SJSA1 (cell line): ENCODE results near the gene SLC44A1. TPM values are rescaled to one million over a fixed set of nuclear protein-coding genes. Genes with fewer than 3 reads are reported as not detected.
"Not testable (repeated sequence)": the region's sequence is repeated elsewhere in the genome, so short reads cannot be mapped to it uniquely, and the experiment has no call there.

Experiments
- DNase-seq, 2 experiments: peaks; one replicate each; pipeline ENCODE4 v3.0.0-alpha.2; 2015 to 2020; ENCODE audit warnings: low spot score in 2 of 2, low read depth in 1 of 2
- H3K27ac ChIP-seq: fragments of 250-450 bp; sonication (Bioruptor Pico); 2 replicates; pipeline ENCODE4 v1.5.1; 2020; ENCODE audit warnings: mild to moderate bottlenecking, moderate library complexity
- H3K27me3 ChIP-seq: fragments of 250-450 bp; sonication (Bioruptor Pico); replicated peaks from 2 replicates; pipeline ENCODE4 v1.5.1; 2020; ENCODE audit warnings: mild to moderate bottlenecking, moderate library complexity
- H3K36me3 ChIP-seq: fragments of 250-450 bp; sonication (Bioruptor Pico); 2 replicates; pipeline ENCODE4 v1.5.1; 2020; ENCODE audit warnings: mild to moderate bottlenecking
- H3K4me1 ChIP-seq: fragments of 250-450 bp; sonication (Bioruptor Pico); replicated peaks from 2 replicates; pipeline ENCODE4 v1.6.1; 2021; ENCODE audit warnings: mild to moderate bottlenecking
- H3K4me3 ChIP-seq: fragments of 250-450 bp; sonication (Bioruptor Pico); 2 replicates; pipeline ENCODE4 v1.5.1; 2020; ENCODE audit warnings: mild to moderate bottlenecking
- H3K9me3 ChIP-seq: fragments of 250-450 bp; sonication (Bioruptor Pico); replicated peaks from 2 replicates; pipeline ENCODE4 v1.5.1; 2020; ENCODE audit warnings: mild to moderate bottlenecking
- total RNA-seq: library from RNA; depleted of rRNA; stranded (reverse); fragments of >200 nt; shearing (Covaris generic); gene quantifications from 2 replicates; pipeline ENCODE4 v1.2.3, GENCODE V29; 2014

The SLC44A1 gene
- total RNA-seq, 1 experiment from 2014 or later = 59.1 TPM

DNA sequence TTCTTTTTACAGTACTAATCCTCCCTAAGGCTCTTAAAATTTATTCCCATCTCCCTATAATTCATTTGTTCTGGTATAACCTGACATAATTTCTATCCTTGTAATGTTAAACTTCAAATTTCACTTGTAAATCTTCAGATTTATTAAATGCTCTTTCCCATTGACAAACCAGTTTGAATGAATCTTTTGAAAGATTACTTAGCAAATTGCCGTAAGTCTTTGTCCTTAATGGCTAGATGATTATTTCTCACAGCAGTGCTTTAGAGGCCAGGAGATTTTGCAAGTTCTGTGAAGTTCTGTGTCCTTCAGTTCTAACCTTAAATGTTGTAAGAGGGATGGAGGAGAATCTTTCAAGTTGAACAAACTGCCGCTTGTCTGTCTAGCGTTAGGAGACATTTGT, 4.2 kb downstream of the SLC44A1 start:
- no peak for DNase-seq
- Histone ChIP-seq H3K4me3 (no peak overlapping the region), H3K9me3 (no peaks in the 10 kb centered on the region), H3K4me1 (peaks cover 10% of the 10 kb centered on the region), H3K27me3 (no peaks in the 10 kb centered on the region), H3K27ac (no peak overlapping the region), H3K36me3 (no peaks in the 10 kb centered on the region; the same call in 1 of the 2 replicates)

DNA sequence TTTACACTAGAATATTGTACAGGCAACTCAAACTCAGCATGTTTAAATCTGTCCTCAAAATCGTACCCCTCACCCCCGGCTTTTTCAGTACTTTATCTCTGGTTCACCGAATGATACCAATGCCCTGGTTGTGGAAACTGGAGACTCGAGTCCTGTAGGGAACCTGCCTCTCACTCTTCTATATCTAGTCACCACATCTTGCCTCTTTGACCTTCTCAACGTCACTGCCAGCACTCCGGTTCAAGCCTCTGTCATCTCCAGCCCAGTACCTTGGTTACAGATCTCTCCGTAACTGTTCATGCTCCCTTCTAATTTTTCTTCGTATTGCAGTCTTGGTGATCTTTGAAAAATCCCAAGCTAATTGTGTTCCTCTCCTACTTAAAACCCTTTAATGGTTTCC, 6.7 kb downstream of the SLC44A1 start:
- DNase-seq = no peak
- H3K4me1 ChIP-seq = peaks cover 8% of the 10 kb centered on the region
- H3K9me3 ChIP-seq = no peaks in the 10 kb centered on the region
- no peaks in the 10 kb centered on the region for H3K36me3 ChIP-seq
- no peak overlapping the region for H3K4me3 ChIP-seq
- no peaks in the 10 kb centered on the region for H3K27me3 ChIP-seq
- H3K27ac ChIP-seq = no peak overlapping the region

DNA sequence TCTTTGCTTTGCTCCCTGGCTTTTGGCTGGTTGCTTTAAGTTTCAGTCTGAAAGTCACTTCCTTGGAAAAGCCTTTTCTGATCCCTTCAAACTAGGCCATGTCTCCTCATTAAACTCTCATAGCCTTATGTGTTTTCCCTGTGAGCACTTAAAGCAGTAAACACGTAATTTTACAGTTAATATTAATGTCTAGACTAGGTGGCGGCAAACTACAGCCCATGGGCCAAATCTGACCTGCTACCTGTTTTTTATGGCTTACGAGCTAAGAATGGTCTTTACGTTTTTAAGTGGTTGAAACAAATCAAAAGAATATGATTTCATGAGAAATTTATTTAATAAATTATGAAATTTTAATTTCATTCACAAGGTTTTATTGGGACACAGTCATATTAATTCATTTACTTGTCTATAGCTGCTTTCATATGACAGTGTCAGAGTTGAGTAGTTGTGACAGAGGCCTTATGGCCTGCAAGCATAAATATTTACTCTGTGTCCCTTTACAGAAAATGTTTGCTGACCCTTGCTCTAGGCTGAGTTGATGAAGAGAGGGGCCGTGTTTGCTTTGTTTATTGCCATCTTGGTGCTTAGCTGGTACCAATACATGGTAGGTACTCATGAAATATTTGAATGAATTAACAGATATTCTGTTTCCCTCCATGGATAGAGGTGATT, 7.4 kb downstream of the SLC44A1 start:
- Histone ChIP-seq H3K27me3 (no peaks in the 10 kb centered on the region), H3K4me3 (no peak overlapping the region), H3K9me3 (no peaks in the 10 kb centered on the region), H3K27ac (no peak overlapping the region), H3K36me3 (no peaks in the 10 kb centered on the region), H3K4me1 (peaks cover 12% of the 10 kb centered on the region)
- no peak for DNase-seq

DNA sequence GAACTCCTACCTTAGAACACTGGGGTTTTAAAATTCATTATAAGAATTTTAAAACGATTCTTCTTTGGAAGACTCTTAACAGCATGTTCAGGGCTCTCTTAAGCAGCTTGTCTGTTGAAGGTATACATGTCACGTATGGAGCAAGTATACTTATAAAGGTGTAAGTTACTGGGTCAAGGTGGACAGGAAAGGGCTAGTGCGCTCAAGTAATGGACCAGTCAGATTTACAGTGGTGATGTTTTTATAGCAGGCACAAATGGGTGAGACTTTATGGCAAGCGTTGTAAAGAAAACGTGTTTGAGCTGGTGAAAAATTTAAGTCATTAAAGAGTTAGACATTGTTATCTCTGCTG, 7.9 kb downstream of the SLC44A1 start:
- no peak overlapping the region for H3K27ac ChIP-seq
- no peaks in the 10 kb centered on the region for H3K36me3 ChIP-seq
- H3K27me3 ChIP-seq = no peaks in the 10 kb centered on the region
- no peak for DNase-seq
- H3K9me3 ChIP-seq = no peaks in the 10 kb centered on the region
- H3K4me1 ChIP-seq = peaks cover 18% of the 10 kb centered on the region
- no peak overlapping the region for H3K4me3 ChIP-seq

DNA sequence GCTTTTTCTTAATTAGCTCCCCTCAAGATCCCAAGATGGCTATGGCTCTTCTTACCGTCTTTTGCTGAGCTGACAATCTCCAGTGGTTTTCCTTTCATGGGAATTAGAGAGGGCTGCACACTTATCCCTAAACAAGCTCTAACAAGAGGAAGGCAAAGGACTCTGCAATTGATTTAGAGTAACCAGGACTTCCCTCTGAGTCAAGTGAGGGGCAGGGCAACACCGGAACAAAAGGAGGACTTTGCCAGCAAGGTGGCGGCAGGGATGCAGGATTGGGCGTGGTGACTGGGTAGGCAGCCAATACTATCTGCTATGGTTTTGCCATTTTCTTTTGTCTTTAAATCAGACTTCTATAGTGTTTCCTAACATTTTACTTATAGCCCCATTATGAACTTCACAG, 9.8 kb downstream of the SLC44A1 start:
- DNase-seq = no peak
- Histone ChIP-seq H3K4me3 (no peak overlapping the region), H3K27ac (no peak overlapping the region), H3K9me3 (no peaks in the 10 kb centered on the region), H3K27me3 (no peaks in the 10 kb centered on the region), H3K4me1 (peaks cover 36% of the 10 kb centered on the region), H3K36me3 (no peaks in the 10 kb centered on the region)

DNA sequence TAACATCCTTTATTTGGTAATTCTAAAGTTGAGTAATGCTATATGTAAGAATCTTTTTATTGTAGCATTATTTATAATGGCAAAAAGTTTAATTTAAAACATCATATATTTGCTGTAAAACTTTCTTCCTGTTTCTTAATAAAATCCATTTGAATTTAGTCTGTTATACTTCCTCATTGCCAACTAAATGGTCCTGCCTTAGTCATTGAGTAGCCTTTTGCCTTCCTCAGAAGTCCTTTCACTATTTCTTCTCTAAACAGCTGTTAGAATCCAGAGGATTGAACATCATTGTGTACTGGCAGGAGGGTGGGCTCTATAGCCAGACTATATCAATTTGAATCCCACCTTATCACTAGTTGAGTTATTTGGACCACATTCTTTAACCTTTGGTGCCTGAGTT, 11.0 kb downstream of the SLC44A1 start:
- Histone ChIP-seq H3K36me3 (no peaks in the 10 kb centered on the region), H3K4me1 (peaks cover 44% of the 10 kb centered on the region), H3K4me3 (no peak overlapping the region), H3K27ac (no peak overlapping the region), H3K9me3 (no peaks in the 10 kb centered on the region), H3K27me3 (no peaks in the 10 kb centered on the region)
- no peak for DNase-seq

DNA sequence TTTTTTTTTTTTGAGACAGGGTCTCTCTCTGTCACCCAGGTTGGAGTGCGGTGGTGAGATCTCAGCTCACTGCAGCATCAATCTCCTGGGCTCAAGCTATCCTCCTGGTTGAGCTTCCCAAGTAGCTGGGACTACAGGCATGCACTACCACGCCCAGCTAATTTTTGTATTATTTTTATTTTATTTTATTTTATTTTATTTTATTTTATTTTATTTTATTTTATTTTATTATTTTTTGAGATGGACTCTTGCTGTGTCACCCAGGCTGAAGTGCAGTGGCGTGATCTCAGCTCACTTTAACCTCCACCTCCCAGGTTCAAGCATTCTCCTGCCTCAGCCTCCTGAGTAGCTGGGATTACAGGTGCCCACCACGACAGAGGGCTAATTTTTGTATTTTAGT, 12.1 kb downstream of the SLC44A1 start:
- H3K4me1 ChIP-seq = peaks cover 44% of the 10 kb centered on the region
- not testable (repeated sequence) for H3K27ac ChIP-seq, H3K36me3 ChIP-seq, H3K9me3 ChIP-seq, H3K4me3 ChIP-seq, H3K27me3 ChIP-seq, DNase-seq

DNA sequence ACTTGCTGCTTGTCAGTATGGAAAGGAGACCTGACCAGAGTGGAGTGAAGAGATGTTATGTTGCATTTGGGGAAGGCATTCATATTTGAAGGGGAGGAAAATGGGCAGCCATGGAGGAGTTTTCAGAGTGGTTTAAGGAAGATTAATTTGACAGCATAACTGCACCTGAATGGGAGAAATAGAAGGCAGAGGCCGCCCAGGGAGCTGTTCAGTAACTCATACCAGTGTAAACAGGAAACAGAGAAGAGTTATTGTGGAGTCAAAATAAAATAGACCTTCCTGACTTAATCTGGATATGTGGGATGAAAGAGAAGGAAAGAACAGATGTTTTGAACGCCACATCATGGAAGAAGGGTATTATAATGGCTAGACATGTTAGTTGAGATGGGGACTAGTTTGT, 13.4 kb downstream of the SLC44A1 start:
- no peaks in the 10 kb centered on the region for H3K27me3 ChIP-seq
- DNase-seq = peak in 1 of 2 experiments; percentile 56
- H3K27ac ChIP-seq = peak overlapping the region; percentile 35
- no peaks in the 10 kb centered on the region for H3K9me3 ChIP-seq
- peaks cover 44% of the 10 kb centered on the region for H3K4me1 ChIP-seq
- no peak overlapping the region for H3K4me3 ChIP-seq
- H3K36me3 ChIP-seq = no peaks in the 10 kb centered on the region

DNA sequence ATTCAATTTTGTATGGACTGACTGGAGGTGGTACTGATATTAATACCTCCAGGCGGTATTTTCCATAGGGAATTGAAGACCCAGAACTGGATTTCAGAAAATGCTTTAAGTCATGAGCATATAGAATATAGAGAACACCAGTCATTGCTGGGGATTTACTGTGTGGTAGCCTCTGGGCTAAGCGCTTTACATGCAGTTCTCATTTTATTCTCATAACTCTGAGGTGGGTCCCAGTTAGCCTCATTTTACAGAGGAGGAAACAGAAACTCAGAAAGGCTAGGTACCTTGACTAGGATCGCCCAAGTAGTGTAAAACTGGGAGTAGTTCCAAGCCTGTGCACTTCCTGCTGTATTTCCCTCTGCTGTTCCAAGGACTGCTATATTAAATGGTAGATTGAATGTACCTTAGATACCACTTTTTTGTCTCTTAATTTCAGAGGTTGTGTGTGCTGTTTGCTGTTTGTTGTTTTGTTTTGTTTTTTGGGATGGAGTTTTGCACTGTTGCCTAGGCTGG, 13.8 kb downstream of the SLC44A1 start:
- Histone ChIP-seq H3K9me3 (no peaks in the 10 kb centered on the region), H3K27me3 (no peaks in the 10 kb centered on the region), H3K27ac (peak overlapping the region; percentile 35; the same call in 1 of the 2 replicates), H3K4me1 (peaks cover 44% of the 10 kb centered on the region), H3K36me3 (no peaks in the 10 kb centered on the region), H3K4me3 (no peak overlapping the region)
- no peak for DNase-seq

DNA sequence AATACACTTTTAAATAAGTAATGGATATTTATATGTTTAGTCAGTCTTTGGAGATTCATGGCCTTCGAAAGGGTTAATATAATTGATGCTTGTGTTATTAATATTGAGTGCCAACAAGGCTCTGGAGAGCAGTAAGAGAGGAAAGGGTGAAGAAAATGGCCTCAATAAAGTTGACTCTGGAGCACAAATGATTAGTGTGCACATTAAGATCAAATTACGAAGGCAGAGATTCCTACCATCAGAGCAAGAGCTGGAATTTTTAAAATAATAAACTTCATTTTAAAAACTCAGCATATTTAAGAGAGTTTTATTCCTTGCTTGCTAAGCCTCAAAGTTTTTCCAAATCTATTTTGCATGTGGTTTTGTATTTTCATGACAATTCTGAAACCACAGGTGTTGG, 14.8 kb downstream of the SLC44A1 start:
- DNase-seq = no peak

DNA sequence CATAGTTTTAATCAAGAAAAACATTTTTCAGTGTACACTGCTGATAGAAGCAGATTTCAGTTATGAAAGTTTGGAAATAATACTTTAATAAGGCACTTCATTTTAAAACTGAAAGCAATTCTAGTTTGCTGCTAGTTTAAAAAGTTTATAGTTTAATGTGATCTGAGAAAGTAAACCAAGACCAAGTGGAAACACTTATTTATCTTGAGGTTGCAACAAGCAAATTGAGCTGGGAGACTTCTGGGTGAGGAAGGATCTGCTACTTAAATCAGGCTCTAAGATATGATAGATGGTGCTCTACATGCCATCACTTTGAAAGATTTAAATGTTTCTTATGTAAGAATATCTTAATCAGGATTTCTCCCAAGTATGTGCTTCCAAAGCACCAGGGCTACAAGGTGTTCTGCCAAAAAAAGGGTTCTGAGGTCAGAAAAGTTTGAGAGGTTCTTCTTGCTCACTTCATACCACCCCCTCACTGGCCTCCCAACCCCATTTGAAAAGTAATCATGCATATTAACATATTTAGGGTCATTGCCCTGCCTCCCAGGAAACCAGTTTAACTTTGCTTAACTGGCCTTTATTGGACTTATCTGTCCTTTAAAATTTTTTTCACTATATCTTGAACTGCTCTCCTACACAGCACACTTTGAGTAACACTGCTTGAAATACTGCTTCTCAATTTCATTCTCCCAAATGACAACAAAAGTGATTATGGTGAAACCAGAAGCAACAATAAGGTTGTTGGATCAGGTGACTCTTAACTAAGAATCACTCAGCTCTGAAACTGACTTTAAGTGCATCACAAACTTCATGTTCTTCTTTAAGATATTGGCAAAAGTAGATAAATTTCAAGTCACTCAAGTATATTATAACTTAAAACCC, 15.5 kb downstream of the SLC44A1 start:
- Histone ChIP-seq H3K9me3 (no peaks in the 10 kb centered on the region), H3K27ac (no peak overlapping the region), H3K36me3 (no peaks in the 10 kb centered on the region), H3K4me1 (peaks cover 51% of the 10 kb centered on the region), H3K4me3 (no peak overlapping the region), H3K27me3 (no peaks in the 10 kb centered on the region)
- no peak for DNase-seq

More for the DNA sequence above, 14.8 kb downstream of the SLC44A1 start:
- no peaks in the 10 kb centered on the region for H3K36me3 ChIP-seq
- no peak overlapping the region for H3K4me3 ChIP-seq
- H3K4me1 ChIP-seq = peaks cover 48% of the 10 kb centered on the region
- no peak overlapping the region for H3K27ac ChIP-seq
- H3K27me3 ChIP-seq = no peaks in the 10 kb centered on the region
- no peaks in the 10 kb centered on the region for H3K9me3 ChIP-seq

DNA sequence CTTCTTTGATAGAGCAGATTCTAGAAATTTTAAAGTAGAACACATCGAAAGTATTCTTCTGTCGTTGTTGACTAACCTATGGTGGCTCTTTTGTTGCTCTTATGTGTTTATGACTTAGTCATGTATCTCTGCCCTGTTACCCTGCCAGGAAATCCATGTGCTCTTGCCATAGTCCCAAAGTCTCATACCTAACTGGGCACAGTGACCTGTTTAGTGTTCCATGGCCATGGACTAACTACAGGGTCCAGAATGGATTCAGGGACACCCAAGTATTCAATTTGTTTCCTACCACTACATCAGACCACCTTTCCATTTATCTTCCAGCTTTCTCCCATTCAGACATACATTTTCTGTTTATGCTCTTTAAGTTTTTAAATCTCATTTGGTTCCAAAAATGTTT, 18.0 kb downstream of the SLC44A1 start:
- DNase-seq = no peak
- H3K27me3 ChIP-seq = no peaks in the 10 kb centered on the region
- H3K4me1 ChIP-seq = peaks cover 35% of the 10 kb centered on the region
- H3K36me3 ChIP-seq = no peaks in the 10 kb centered on the region
- H3K27ac ChIP-seq = no peak overlapping the region
- H3K4me3 ChIP-seq = no peak overlapping the region
- no peaks in the 10 kb centered on the region for H3K9me3 ChIP-seq

DNA sequence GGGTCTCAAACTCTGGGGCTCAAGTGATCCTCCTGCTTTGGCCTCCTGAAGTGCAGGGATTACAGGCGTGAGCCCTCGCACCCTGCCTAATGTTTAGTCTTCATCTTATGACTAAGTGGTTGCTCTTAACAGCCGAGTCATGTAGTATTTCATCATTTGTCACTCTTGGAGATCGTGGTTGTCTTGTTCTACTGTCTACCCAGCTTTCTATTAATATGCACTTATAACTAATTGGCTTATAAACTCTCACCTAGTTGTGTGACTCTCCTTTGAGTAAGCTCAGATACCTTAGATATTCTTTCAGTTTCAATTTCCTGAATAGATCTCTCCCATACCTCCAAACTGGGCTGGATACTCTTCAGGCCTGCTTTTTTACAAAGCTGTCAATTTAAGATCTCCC, 19.9 kb downstream of the SLC44A1 start:
- Histone ChIP-seq H3K27me3 (no peaks in the 10 kb centered on the region), H3K36me3 (no peaks in the 10 kb centered on the region), H3K27ac (no peak overlapping the region), H3K9me3 (no peaks in the 10 kb centered on the region), H3K4me1 (peaks cover 32% of the 10 kb centered on the region), H3K4me3 (no peak overlapping the region)
- no peak for DNase-seq

DNA sequence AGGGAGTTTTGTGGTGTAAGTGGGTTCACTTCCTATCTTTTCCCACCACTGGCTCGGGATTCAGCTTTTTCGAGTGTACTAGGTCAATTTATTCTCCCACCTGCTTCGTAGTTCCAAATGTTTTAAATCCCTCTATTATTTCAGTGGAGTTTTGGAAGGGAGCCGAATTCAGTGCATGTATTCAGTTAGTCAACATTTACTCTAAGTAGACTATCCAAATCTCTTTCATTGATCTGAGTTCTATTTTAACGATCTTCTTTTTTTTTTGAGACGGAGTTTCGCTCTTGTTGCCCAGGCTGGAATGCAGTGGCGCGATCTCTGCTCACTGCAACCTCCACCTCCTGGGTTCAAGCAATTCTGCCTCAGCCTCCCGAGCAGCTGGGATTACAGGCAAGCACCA, 23.8 kb downstream of the SLC44A1 start:
- peak overlapping the region; percentile 15; the same call in 1 of the 2 replicates for H3K27ac ChIP-seq

More for the DNA sequence above, 23.8 kb downstream of the SLC44A1 start:
- H3K27me3 ChIP-seq, H3K9me3 ChIP-seq, DNase-seq, H3K4me3 ChIP-seq, H3K36me3 ChIP-seq: not testable (repeated sequence)
- H3K4me1 ChIP-seq = peaks cover 40% of the 10 kb centered on the region
